NCI-H82 (cell line): ENCODE measurements around the gene DTNA.

ENCODE experiments used
- DNase-seq: peaks from one replicate; lab custom pipeline; 2025; lab: John Stamatoyannopoulos, UW

Gene DTNA

GRCh38 chr18:34936772-34937171 is 226.7 kb downstream of the DTNA start:
- no peak for DNase-seq

- DNase-seq = no peak
These were observed 228.0 kb downstream of the DTNA start for GRCh38 chr18:34938090-34938489.
